Neural progenitor cell (in vitro differentiated cells): Measurements from ENCODE around the gene PKNOX1. TPM values are rescaled to one million over a fixed set of nuclear protein-coding genes. Genes with fewer than 3 reads are reported as not detected.
"Not testable (repeated sequence)": the region's sequence is repeated elsewhere in the genome, so short reads cannot be mapped to it uniquely, and the experiment has no call there.

Experiments used
- DNase-seq: peaks from one replicate; pipeline ENCODE4 v3.0.0-alpha.2; 2016; ENCODE audit warnings: low spot score
- H2AFZ ChIP-seq: fragments of 200-600 bp; sonication (generic); replicated peaks from 2 replicates; pipeline ENCODE4 v1.6.1; 2016; ENCODE audit warnings: antibody characterized with exemption
- H3F3A ChIP-seq: fragments of 200-600 bp; sonication (generic); 2 replicates; pipeline ENCODE4 v1.6.1; 2016; ENCODE audit warnings: antibody characterized with exemption, low read depth
- H3K27ac ChIP-seq: fragments of 200-600 bp; sonication (generic); 2 replicates; pipeline ENCODE4 v1.5.1; 2016; ENCODE audit warnings: mild to moderate bottlenecking
- H3K27me3 ChIP-seq: fragments of 200-600 bp; sonication (generic); 2 replicates; pipeline ENCODE4 v1.6.1; 2016; ENCODE audit warnings: mild to moderate bottlenecking, moderate library complexity
- H3K36me3 ChIP-seq: fragments of 200-600 bp; sonication (generic); 2 replicates; pipeline ENCODE4 v1.5.1; 2016
- H3K4me1 ChIP-seq: fragments of 200-600 bp; sonication (generic); 2 replicates; pipeline ENCODE4 v1.6.1; 2016; ENCODE audit warnings: mixed run types
- H3K4me2 ChIP-seq: fragments of 200-600 bp; sonication (generic); 2 replicates; pipeline ENCODE4 v1.6.1; 2016
- H3K4me3 ChIP-seq: fragments of 200-600 bp; sonication (generic); 2 replicates; pipeline ENCODE4 v1.5.1; 2016
- H3K79me2 ChIP-seq: fragments of 200-600 bp; sonication (generic); 2 replicates; pipeline ENCODE4 v1.6.1; 2016; ENCODE audit warnings: low read depth
- H3K9ac ChIP-seq: fragments of 200-600 bp; sonication (generic); 2 replicates; pipeline ENCODE4 v1.6.1; 2016
- H3K9me3 ChIP-seq: fragments of 200-600 bp; sonication (generic); 2 replicates; pipeline ENCODE4 v1.5.1; 2016; ENCODE audit warnings: low read depth
- H4K20me1 ChIP-seq: fragments of 200-600 bp; sonication (generic); 2 replicates; pipeline ENCODE4 v1.6.1; 2016; ENCODE audit warnings: low read depth
- H3K27ac Mint-ChIP-seq: 3 replicates; pipeline ENCODE4 v1.8.0; 2021; ENCODE audit warnings: mixed read lengths
- H3K27me3 Mint-ChIP-seq: 2 replicates; pipeline ENCODE4 v1.8.0; 2022; ENCODE audit warnings: low read depth, mild to moderate bottlenecking, inconsistent platforms, moderate library complexity, mixed read lengths; ENCODE audit not compliant: insufficient read depth
- H3K36me3 Mint-ChIP-seq: 3 replicates; pipeline ENCODE4 v1.8.0; 2021; ENCODE audit warnings: mixed read lengths
- H3K4me1 Mint-ChIP-seq: 3 replicates; pipeline ENCODE4 v1.8.0; 2021; ENCODE audit warnings: mixed read lengths
- H3K4me3 Mint-ChIP-seq: 3 replicates; pipeline ENCODE4 v1.8.0; 2021; ENCODE audit warnings: mild to moderate bottlenecking, moderate library complexity, mixed read lengths
- H3K9me3 Mint-ChIP-seq: 3 replicates; pipeline ENCODE4 v1.8.0; 2020; ENCODE audit warnings: mixed read lengths
- CTCF ChIP-seq: fragments of 200-600 bp; sonication (generic); IDR thresholded peaks from 2 replicates; pipeline ENCODE4 v1.5.1; 2017; ENCODE audit warnings: antibody characterized with exemption, mild to moderate bottlenecking
- EZH2 ChIP-seq: fragments of 200-600 bp; sonication (generic); IDR thresholded peaks from 2 replicates; pipeline ENCODE4 v1.6.1; 2017; ENCODE audit warnings: antibody characterized with exemption, mild to moderate bottlenecking, moderate library complexity
- EZH2phosphoT487 ChIP-seq: fragments of 200-600 bp; sonication (generic); IDR thresholded peaks from 2 replicates; pipeline ENCODE4 v1.6.1; 2017; ENCODE audit warnings: antibody characterized with exemption
- total RNA-seq: library from RNA; depleted of rRNA; stranded (reverse); fragments of >200 nt; gene quantifications from 2 replicates; pipeline ENCODE4 v1.2.3, GENCODE V29; 2015; ENCODE audit warnings: low replicate concordance

The PKNOX1 gene
- total RNA-seq, 1 donor from 2014 or later = 11.0 TPM

GRCh38 chr21:42986125-42986783 lies 11.9 kb downstream of the PKNOX1 start:
- no peaks in the 10 kb centered on the region for H4K20me1 ChIP-seq
- H3F3A ChIP-seq = no peaks in the 10 kb centered on the region
- no peaks in the 10 kb centered on the region for H3K27me3 ChIP-seq
- H3K9ac ChIP-seq = no peak overlapping the region
- TF ChIP-seq CTCF = no peak
- TF ChIP-seq EZH2 = no peak
- TF ChIP-seq EZH2phosphoT487 = no peak
- H2AFZ ChIP-seq = no peak overlapping the region
- no peak overlapping the region for H3K4me3 ChIP-seq
- H3K27ac ChIP-seq = no peak overlapping the region
- DNase-seq = no peak
- H3K4me1 ChIP-seq = no peaks in the 10 kb centered on the region
- peaks cover 49% of the 10 kb centered on the region for H3K79me2 ChIP-seq
- no peaks in the 10 kb centered on the region for H3K36me3 ChIP-seq
- H3K4me2 ChIP-seq = no peak overlapping the region
- no peak overlapping the region for H3K27ac Mint-ChIP-seq
- peaks cover 3% of the 10 kb centered on the region for H3K4me1 Mint-ChIP-seq
- H3K9me3 ChIP-seq = no peaks in the 10 kb centered on the region
- H3K27me3 Mint-ChIP-seq = peaks cover 2% of the 10 kb centered on the region
- H3K9me3 Mint-ChIP-seq = no peaks in the 10 kb centered on the region
- peaks cover 5% of the 10 kb centered on the region for H3K36me3 Mint-ChIP-seq
- H3K4me3 Mint-ChIP-seq = no peak overlapping the region

- peak overlapping the region; percentile 37 for H3K27ac ChIP-seq
- H3F3A ChIP-seq = no peaks in the 10 kb centered on the region
- no peaks in the 10 kb centered on the region for H3K27me3 ChIP-seq
- H3K27ac Mint-ChIP-seq = no peak overlapping the region
- H3K4me3 ChIP-seq = no peak overlapping the region
- H4K20me1 ChIP-seq = no peaks in the 10 kb centered on the region
- no peaks in the 10 kb centered on the region for H3K27me3 Mint-ChIP-seq
- no peak for DNase-seq
- H3K36me3 ChIP-seq = no peaks in the 10 kb centered on the region
- no peaks in the 10 kb centered on the region for H3K9me3 Mint-ChIP-seq
- peaks cover 30% of the 10 kb centered on the region for H3K79me2 ChIP-seq
- TF ChIP-seq EZH2phosphoT487 (no peak), CTCF (no peak), EZH2 (no peak)
- no peak overlapping the region for H3K4me3 Mint-ChIP-seq
- no peaks in the 10 kb centered on the region for H3K4me1 ChIP-seq
- no peaks in the 10 kb centered on the region for H3K9me3 ChIP-seq
- H2AFZ ChIP-seq = no peak overlapping the region
- no peak overlapping the region for H3K4me2 ChIP-seq
- peaks cover 8% of the 10 kb centered on the region for H3K4me1 Mint-ChIP-seq
- H3K36me3 Mint-ChIP-seq = peaks cover 2% of the 10 kb centered on the region
- H3K9ac ChIP-seq = no peak overlapping the region
These were observed 14.0 kb downstream of the PKNOX1 start for GRCh38 chr21:42988236-42988965.

- not testable (repeated sequence) for H3K9me3 ChIP-seq, H3K9ac ChIP-seq, H2AFZ ChIP-seq, H3K27ac ChIP-seq, H3F3A ChIP-seq, H3K36me3 ChIP-seq, H3K4me3 ChIP-seq, H3K27me3 ChIP-seq, H3K9me3 Mint-ChIP-seq, H4K20me1 ChIP-seq, H3K4me1 Mint-ChIP-seq, H3K4me3 Mint-ChIP-seq, H3K4me1 ChIP-seq, H3K4me2 ChIP-seq, H3K36me3 Mint-ChIP-seq, H3K27ac Mint-ChIP-seq, H3K27me3 Mint-ChIP-seq, DNase-seq
- H3K79me2 ChIP-seq = peaks cover 20% of the 10 kb centered on the region
These were observed 15.0 kb downstream of the PKNOX1 start for GRCh38 chr21:42989370-42989769.
